Measurements from ENCODE around the gene P2RX1.

P2RX1 gene

DNA sequence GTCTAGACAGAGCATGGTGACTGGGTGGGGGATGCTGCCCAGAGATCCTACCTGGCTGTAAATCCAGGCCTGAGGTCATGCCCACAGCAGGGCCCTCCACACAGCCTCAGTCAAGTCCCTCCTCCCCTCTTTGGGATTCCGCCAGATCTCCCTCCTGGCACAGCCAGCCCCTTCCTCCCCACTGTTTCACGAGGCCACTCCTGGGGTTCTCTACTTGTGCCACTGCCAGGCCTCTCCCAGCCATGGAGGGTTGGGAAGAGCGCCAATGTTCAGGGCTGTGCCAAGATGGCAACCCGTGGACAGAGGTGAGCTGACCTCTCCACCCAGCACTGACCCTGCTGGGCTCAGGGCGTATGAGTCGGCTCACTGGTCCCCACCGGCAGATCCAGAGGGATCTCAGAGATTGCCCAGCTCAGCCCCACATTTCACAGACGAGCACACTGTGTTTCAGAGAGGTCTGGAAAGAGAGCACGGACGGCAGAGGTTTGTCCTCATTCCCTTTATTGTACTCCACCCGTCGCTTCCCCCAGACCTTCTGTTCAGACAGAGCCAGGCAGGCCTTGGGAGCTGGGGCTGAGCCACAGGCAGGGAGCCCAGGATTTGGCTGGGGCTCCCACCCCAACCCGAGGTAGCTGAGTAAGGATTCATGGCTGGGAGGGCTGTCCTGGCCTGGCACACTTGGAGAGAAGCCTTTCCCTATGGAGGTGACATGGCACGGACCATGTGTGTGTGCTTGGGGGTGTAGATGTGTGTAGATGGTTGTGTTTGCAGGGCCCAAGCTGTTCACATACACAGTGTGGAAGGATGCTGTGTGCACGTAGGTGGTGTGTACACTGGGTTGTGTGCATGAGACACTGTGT lies 19.9 kb downstream of the P2RX1 start:
- H3K4me3 ChIP-seq (ENCODE audit: low read depth, low read length) = no peak overlapping the region
- TF ChIP-seq, protein P1, sequence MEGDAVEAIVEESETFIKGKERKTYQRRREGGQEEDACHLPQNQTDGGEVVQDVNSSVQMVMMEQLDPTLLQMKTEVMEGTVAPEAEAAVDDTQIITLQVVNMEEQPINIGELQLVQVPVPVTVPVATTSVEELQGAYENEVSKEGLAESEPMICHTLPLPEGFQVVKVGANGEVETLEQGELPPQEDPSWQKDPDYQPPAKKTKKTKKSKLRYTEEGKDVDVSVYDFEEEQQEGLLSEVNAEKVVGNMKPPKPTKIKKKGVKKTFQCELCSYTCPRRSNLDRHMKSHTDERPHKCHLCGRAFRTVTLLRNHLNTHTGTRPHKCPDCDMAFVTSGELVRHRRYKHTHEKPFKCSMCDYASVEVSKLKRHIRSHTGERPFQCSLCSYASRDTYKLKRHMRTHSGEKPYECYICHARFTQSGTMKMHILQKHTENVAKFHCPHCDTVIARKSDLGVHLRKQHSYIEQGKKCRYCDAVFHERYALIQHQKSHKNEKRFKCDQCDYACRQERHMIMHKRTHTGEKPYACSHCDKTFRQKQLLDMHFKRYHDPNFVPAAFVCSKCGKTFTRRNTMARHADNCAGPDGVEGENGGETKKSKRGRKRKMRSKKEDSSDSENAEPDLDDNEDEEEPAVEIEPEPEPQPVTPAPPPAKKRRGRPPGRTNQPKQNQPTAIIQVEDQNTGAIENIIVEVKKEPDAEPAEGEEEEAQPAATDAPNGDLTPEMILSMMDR (IDR thresholded peaks at IDR 0.05; ENCODE audit: insufficient read depth, low read depth, low read length, missing control alignments) = no peak
- DNase-seq (ENCODE audit: low read depth) = no peak

DNA sequence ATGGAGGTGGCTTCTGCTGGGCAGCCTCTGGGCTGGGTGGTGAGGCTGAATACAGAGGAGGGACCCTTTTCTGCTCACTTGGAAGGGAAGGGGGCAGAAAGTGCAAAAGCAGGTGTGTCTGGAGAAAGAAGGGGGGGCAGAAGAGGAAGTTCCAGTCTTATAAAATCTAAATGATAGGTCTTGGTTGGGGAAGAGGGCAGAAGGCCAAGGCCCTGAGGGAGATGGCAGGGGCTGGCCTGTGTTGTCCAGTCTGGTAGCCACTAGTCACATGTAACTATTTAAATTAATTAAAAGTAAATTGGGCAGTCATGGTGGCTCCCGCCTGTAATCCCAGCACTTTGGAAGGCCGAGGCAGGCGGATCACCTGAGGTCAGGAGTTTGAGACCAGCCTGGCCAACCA lies 20.9 kb downstream of the P2RX1 start:
- no peak overlapping the region for H3K4me3 ChIP-seq (ENCODE audit: low read depth, low read length)
- TF ChIP-seq, protein P1 (IDR thresholded peaks at IDR 0.05; ENCODE audit: insufficient read depth, low read depth, low read length, missing control alignments) = no peak
- no peak for DNase-seq (ENCODE audit: low read depth)

DNA sequence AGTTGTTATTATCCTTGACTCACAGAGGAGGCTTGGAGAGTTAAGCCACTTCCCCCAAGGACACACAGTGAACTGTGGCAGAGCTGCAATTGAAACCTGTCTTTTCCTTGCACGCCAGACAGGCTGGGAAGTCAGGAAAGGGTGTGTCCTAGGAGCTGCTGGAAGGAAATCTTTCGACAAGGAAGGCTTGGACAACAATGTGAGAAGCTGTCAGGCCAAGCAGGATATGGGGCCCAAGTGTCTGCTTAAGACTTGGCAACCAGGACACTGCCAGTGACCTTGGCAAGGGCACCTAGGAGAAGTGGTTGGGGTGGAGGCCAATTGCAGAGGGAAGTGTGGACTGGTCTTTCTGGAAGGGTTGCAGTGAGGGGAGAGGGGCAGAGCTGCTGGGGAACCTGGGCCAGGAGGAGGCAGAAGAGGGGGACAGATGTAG lies 21.3 kb downstream of the P2RX1 start:
- DNase-seq (ENCODE audit: low read depth) = no peak

DNA sequence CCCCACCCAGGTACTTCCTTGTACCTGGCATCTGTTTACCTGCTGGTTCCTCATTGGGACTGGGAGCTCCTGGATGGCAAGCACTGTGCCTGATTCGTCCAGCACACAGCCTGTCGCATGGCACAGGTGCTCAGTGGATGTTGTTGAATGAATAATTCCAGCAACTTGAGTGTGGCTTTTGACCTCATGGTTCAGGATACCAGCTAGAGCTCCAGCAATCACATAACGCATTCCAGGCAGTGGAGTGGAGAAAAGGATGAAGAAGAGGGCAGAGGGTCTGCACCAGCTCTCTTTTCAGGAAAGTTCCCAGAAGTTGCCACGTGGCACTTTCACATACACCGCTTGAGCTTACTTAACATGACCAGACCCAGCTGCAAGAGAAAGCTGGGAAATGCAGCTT lies 22.1 kb downstream of the P2RX1 start:
- DNase-seq (ENCODE audit: low read depth) = no peak

More for the DNA sequence above, 21.3 kb downstream of the P2RX1 start:
- TF ChIP-seq, protein P1 (IDR thresholded peaks at IDR 0.05; ENCODE audit: insufficient read depth, low read depth, low read length, missing control alignments) = no peak
- no peak overlapping the region for H3K4me3 ChIP-seq (ENCODE audit: low read depth, low read length)

DNA sequence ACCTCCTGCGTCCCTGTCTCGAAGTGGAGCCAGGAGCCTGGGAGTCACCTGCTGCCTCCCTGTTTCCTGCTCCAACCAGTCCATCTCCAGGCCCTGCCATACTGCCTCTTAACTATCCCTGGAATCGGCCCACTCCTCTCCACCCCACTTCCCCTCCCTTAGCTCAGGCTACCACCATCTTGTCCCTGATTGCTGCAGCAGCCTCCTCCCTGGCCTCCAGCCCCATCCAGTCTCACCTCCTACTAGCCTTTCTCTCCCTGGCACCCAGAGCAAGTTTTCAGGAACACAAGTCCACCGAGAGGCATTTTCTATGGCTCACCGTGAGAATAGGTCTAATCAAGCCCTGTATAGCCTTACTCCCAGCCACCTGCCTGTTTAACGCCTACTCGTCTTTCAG lies 22.5 kb downstream of the P2RX1 start:
- H3K4me3 ChIP-seq (ENCODE audit: low read depth, low read length) = peak overlapping the region; percentile 56
- no peak for DNase-seq (ENCODE audit: low read depth)
- TF ChIP-seq, protein P1 (IDR thresholded peaks at IDR 0.05; ENCODE audit: insufficient read depth, low read depth, low read length, missing control alignments) = no peak

More for the DNA sequence above, 22.1 kb downstream of the P2RX1 start:
- H3K4me3 ChIP-seq (ENCODE audit: low read depth, low read length) = no peak overlapping the region
- TF ChIP-seq, protein P1 (IDR thresholded peaks at IDR 0.05; ENCODE audit: insufficient read depth, low read depth, low read length, missing control alignments) = no peak

DNA sequence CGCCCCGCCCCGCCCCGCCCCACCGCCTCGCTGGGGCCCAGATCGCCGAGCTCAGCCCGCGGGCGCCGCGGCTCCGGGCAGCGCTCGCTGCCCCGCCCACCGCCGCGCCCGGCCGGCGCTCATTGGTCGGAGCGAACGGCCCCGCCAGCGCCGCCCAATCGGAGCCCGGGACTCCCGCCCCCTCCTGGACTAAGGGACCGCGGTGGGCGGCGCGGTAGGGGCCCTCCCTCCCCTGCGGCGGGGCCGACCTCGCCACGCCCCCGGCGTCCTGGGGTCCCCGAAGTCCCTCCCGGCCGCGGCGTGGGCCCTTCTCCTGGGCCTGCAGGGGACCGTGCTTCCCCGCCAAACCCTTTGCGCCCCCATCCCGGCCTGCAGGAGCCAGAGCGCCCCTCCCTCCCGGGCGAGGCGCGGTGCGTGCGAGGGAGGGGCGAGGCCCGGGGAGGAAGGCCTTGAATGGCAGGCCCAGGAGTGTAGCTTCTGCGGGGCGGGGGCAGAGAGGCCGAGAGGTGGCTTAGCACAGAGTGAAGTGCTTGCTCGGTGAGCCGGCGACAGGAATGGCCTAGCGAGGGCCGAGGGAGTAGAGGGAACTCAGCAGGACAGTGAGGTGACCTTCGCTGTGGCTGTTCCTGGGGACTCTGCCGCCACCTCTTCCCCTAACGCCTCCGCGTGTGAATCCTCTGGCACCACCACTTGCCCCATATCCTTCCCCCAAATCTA lies 23.1 kb downstream of the P2RX1 start, which contains the start of gene CAMKK1:
TSS of gene CAMKK1 (minus strand) at position 51 of the 717 bp plus-strand sequence. CDS start 7,366 bp downstream, outside the sequence.
- peak; percentile 91 for DNase-seq (ENCODE audit: low read depth)
- peak within 1 kb of the TSS; percentile 56 for H3K4me3 ChIP-seq (ENCODE audit: low read depth, low read length)
- TF ChIP-seq, protein P1 (IDR thresholded peaks at IDR 0.05; ENCODE audit: insufficient read depth, low read depth, low read length, missing control alignments) = no peak
